ENCODE measurements around the gene SMIM44.
A peak's percentile ranks its signal among the peaks of the same experiment; 100 is the strongest.
"Not testable (repeated sequence)": the region's sequence is repeated elsewhere in the genome, so short reads cannot be mapped to it uniquely, and the experiment has no call there.

SMIM44 gene

GRCh38 chr19:3483226-3483628 lies at the start of gene SMIM44:
Gene SMIM44 (minus strand): TSS chr19:3483441. CDS start chr19:3483403, 38 bp downstream.
- no peak for DNase-seq

GRCh38 chr19:3533033-3533432 lies 49.8 kb upstream of the SMIM44 start:
- DNase-seq, result no peak

- no peak for DNase-seq
Observed at GRCh38 chr19:3532154-3532786, 49.0 kb upstream of the SMIM44 start.

- no peak for DNase-seq
Observed at GRCh38 chr19:3531716-3532115, 48.5 kb upstream of the SMIM44 start.

GRCh38 chr19:3530389-3530788 lies 47.1 kb upstream of the SMIM44 start:
- DNase-seq, result no peak

GRCh38 chr19:3529299-3529698 lies 46.1 kb upstream of the SMIM44 start:
- not testable (repeated sequence) for DNase-seq

- DNase-seq, result no peak
Observed at GRCh38 chr19:3528539-3529211, 45.4 kb upstream of the SMIM44 start.

- DNase-seq, result no peak
Observed at GRCh38 chr19:3528080-3528479, 44.8 kb upstream of the SMIM44 start.

GRCh38 chr19:3527238-3527910 lies 44.1 kb upstream of the SMIM44 start:
- no peak for DNase-seq

GRCh38 chr19:3526507-3527237 lies 43.4 kb upstream of the SMIM44 start:
- DNase-seq, result no peak

GRCh38 chr19:3524904-3525451 lies 41.7 kb upstream of the SMIM44 start:
- no peak for DNase-seq

- no peak for DNase-seq
Observed at GRCh38 chr19:3524078-3524842, 41.0 kb upstream of the SMIM44 start.

GRCh38 chr19:3523361-3524077 lies 40.3 kb upstream of the SMIM44 start:
- no peak for DNase-seq

- DNase-seq, result no peak
Observed at GRCh38 chr19:3522421-3523360, 39.5 kb upstream of the SMIM44 start.

- peak; percentile 23 for DNase-seq
Observed at GRCh38 chr19:3521104-3521445, 37.8 kb upstream of the SMIM44 start.

GRCh38 chr19:3520166-3521103 lies 37.2 kb upstream of the SMIM44 start:
- no peak for DNase-seq

- no peak for DNase-seq
Observed at GRCh38 chr19:3519126-3519525, 35.9 kb upstream of the SMIM44 start.

- DNase-seq, result no peak
Observed at GRCh38 chr19:3518659-3519058, 35.4 kb upstream of the SMIM44 start.

- DNase-seq, result no peak
Observed at GRCh38 chr19:3518255-3518654, 35.0 kb upstream of the SMIM44 start.
